Osteoblast (primary cell): Measurements from ENCODE around the gene SWAP70. TPM values are rescaled to one million over a fixed set of nuclear protein-coding genes. Genes with fewer than 3 reads are reported as not detected.
A peak's percentile ranks its signal among the peaks of the same experiment; 100 is the strongest.

ENCODE experiments used
- DNase-seq: peaks from one replicate; pipeline ENCODE4 v3.0.0; 2011; ENCODE audit warnings: low spot score, mixed read lengths; ENCODE audit not compliant: insufficient read length; ENCODE audit errors: missing footprints
- H2AFZ ChIP-seq: 2 replicates; pipeline ENCODE4 v1.6.0; 2011; ENCODE audit warnings: mild to moderate bottlenecking, low read length
- H3K27ac ChIP-seq: 2 replicates; pipeline ENCODE4 v1.5.1; 2011; ENCODE audit warnings: mild to moderate bottlenecking, low read depth, low read length, moderate library complexity
- H3K27me3 ChIP-seq: 2 replicates; pipeline ENCODE4 v1.6.0; 2012; ENCODE audit warnings: mild to moderate bottlenecking, control low read depth, inconsistent platforms, low read length, moderate library complexity; ENCODE audit not compliant: insufficient read depth
- H3K36me3 ChIP-seq: 2 replicates; pipeline ENCODE4 v1.5.1; 2011; ENCODE audit warnings: mild to moderate bottlenecking, low read length, control low read depth, moderate library complexity; ENCODE audit not compliant: insufficient read depth
- H3K4me1 ChIP-seq: 2 replicates; pipeline ENCODE4 v1.5.1; 2011; ENCODE audit warnings: mild to moderate bottlenecking, low read length, control low read depth, moderate library complexity; ENCODE audit not compliant: insufficient read depth
- H3K4me2 ChIP-seq: 2 replicates; pipeline ENCODE4 v1.6.0; 2011; ENCODE audit warnings: mild to moderate bottlenecking, low read length; ENCODE audit not compliant: insufficient read depth
- H3K4me3 ChIP-seq: fragments of 200-600 bp; sonication (generic); 3 replicates; pipeline ENCODE4 v1.5.1; 2012; ENCODE audit warnings: mild to moderate bottlenecking, low read length, inconsistent platforms; ENCODE audit not compliant: insufficient read depth
- H3K79me2 ChIP-seq: 2 replicates; pipeline ENCODE4 v1.6.0; 2012; ENCODE audit warnings: mild to moderate bottlenecking, low read length, control low read depth, inconsistent platforms; ENCODE audit not compliant: insufficient read depth
- H3K9me3 ChIP-seq: 2 replicates; pipeline ENCODE4 v1.5.1; 2011; ENCODE audit warnings: low read depth, low read length, control low read depth
- H4K20me1 ChIP-seq: 2 replicates; pipeline ENCODE4 v1.6.0; 2012; ENCODE audit warnings: mild to moderate bottlenecking, low read length, control low read depth; ENCODE audit not compliant: insufficient read depth
- CTCF ChIP-seq: IDR thresholded peaks from 2 replicates; pipeline ENCODE4 v1.5.1; 2011; ENCODE audit warnings: mild to moderate bottlenecking, low read depth, low read length, moderate library complexity; ENCODE audit errors: extremely low read depth
- total RNA-seq: library from RNA; depleted of rRNA; stranded (reverse); fragments of >200 nt; gene quantifications from 2 replicates; pipeline ENCODE4 v1.2.3, GENCODE V29; 2012

Gene SWAP70
- total RNA-seq, 1 donor = 62.2 TPM

GRCh38 chr11:9664276-9665171, 647 bp downstream of the SWAP70 start:
- Histone ChIP-seq H3K36me3 (no peaks in the 10 kb centered on the region), H2AFZ (peak overlapping the region; percentile 87), H3K79me2 (peaks cover 60% of the 10 kb centered on the region), H3K9me3 (no peaks in the 10 kb centered on the region), H3K27me3 (no peaks in the 10 kb centered on the region), H3K4me1 (peaks cover 5% of the 10 kb centered on the region), H3K27ac (peak overlapping the region; percentile 72), H3K4me2 (peak overlapping the region; percentile 85), H4K20me1 (peaks cover 6% of the 10 kb centered on the region), H3K4me3 (peak overlapping the region; percentile 91)
- no peak for TF ChIP-seq CTCF
- peak; percentile 86 for DNase-seq

GRCh38 chr11:9665749-9666148, 1.9 kb downstream of the SWAP70 start:
- H3K36me3 ChIP-seq = no peaks in the 10 kb centered on the region
- H3K4me3 ChIP-seq = no peak overlapping the region
- peaks cover 70% of the 10 kb centered on the region for H3K79me2 ChIP-seq
- H3K9me3 ChIP-seq = no peaks in the 10 kb centered on the region
- DNase-seq = no peak
- H3K4me1 ChIP-seq = peaks cover 5% of the 10 kb centered on the region
- peak overlapping the region; percentile 85 for H3K4me2 ChIP-seq
- H3K27ac ChIP-seq = no peak overlapping the region
- H2AFZ ChIP-seq = no peak overlapping the region
- TF ChIP-seq CTCF = no peak
- H4K20me1 ChIP-seq = peaks cover 6% of the 10 kb centered on the region
- H3K27me3 ChIP-seq = no peaks in the 10 kb centered on the region

GRCh38 chr11:9669954-9670353, 6.1 kb downstream of the SWAP70 start:
- H4K20me1 ChIP-seq = peaks cover 16% of the 10 kb centered on the region
- no peak overlapping the region for H3K27ac ChIP-seq

More at GRCh38 chr11:9669954-9670353, 6.1 kb downstream of the SWAP70 start:
- no peak for TF ChIP-seq CTCF
- Histone ChIP-seq H2AFZ (no peak overlapping the region), H3K9me3 (no peaks in the 10 kb centered on the region), H3K4me3 (no peak overlapping the region), H3K36me3 (peaks cover 3% of the 10 kb centered on the region), H3K4me2 (no peak overlapping the region), H3K27me3 (no peaks in the 10 kb centered on the region), H3K4me1 (no peaks in the 10 kb centered on the region), H3K79me2 (peaks cover 80% of the 10 kb centered on the region)
- DNase-seq = no peak
